ENCODE results near the gene ZMYM2.

DNA sequence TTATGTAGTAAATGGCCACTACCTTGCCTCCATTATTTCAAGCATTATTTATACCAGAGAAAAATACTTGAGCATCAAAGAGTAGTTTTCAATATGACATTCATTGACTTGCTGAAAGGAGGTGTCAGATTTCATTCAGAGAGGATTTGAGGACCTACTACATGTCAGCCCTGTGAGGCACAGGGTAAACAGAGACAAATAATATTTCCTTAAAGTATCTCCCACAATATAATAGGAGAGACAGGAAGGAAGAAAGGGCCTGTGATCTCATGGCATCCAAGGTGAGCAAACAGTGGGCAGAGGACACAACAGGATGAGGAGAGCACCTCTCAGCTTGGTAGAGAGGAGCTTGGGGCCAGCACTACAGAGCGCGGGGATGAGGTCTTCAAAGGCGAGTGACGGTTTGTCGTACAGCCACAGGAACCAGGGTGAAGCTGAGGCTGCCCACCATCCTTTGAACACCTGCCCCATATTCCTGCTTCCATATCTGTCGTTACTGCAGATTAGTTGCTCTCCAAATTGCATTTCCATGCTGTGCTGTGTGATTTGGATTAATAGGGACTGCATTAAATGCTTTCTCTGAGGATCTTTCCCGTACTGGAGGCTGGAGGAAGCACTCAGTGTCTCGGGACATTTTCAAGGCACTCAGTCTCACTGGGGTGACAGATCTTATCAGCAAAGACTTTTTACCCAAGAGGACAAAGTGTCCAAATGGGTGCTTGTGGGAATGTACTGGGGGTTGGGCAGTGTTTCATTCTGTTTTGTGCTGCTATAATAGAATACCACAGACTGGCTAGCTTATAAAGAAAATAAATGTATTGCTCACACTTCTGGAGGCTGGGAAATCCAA lies 143.2 kb downstream of the ZMYM2 start:
- no peak for TF ChIP-seq POLR2A (IDR thresholded peaks at IDR 0.05)
- TF ChIP-seq, protein P1, sequence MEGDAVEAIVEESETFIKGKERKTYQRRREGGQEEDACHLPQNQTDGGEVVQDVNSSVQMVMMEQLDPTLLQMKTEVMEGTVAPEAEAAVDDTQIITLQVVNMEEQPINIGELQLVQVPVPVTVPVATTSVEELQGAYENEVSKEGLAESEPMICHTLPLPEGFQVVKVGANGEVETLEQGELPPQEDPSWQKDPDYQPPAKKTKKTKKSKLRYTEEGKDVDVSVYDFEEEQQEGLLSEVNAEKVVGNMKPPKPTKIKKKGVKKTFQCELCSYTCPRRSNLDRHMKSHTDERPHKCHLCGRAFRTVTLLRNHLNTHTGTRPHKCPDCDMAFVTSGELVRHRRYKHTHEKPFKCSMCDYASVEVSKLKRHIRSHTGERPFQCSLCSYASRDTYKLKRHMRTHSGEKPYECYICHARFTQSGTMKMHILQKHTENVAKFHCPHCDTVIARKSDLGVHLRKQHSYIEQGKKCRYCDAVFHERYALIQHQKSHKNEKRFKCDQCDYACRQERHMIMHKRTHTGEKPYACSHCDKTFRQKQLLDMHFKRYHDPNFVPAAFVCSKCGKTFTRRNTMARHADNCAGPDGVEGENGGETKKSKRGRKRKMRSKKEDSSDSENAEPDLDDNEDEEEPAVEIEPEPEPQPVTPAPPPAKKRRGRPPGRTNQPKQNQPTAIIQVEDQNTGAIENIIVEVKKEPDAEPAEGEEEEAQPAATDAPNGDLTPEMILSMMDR (IDR thresholded peaks at IDR 0.05) = no peak

Measured in upper lobe of left lung (tissue), 4 donors.